ENCODE measurements around the gene ADAMTS8.

The ADAMTS8 gene

GRCh38 chr11:130437848-130438247 is 9.4 kb upstream of the ADAMTS8 start:
- H3K27me3 Mint-ChIP-seq, result peaks cover 2% of the 10 kb centered on the region
- no peaks in the 10 kb centered on the region for H3K36me3 Mint-ChIP-seq (ENCODE audit: low read depth)
- peaks cover 11% of the 10 kb centered on the region for H3K4me1 Mint-ChIP-seq (ENCODE audit: low read depth)
- no peak for DNase-seq
- no peaks in the 10 kb centered on the region for H3K9me3 Mint-ChIP-seq
- no peak overlapping the region for H3K4me3 Mint-ChIP-seq
- no peak overlapping the region for H3K27ac Mint-ChIP-seq

- DNase-seq, result no peak
- no peaks in the 10 kb centered on the region for H3K9me3 Mint-ChIP-seq
- H3K27me3 Mint-ChIP-seq, result peaks cover 5% of the 10 kb centered on the region
- H3K36me3 Mint-ChIP-seq (ENCODE audit: low read depth), result no peaks in the 10 kb centered on the region
- no peak overlapping the region for H3K4me3 Mint-ChIP-seq
- peaks cover 11% of the 10 kb centered on the region for H3K4me1 Mint-ChIP-seq (ENCODE audit: low read depth)
- no peak overlapping the region for H3K27ac Mint-ChIP-seq
These were observed 7.8 kb upstream of the ADAMTS8 start for GRCh38 chr11:130436171-130436570.

- DNase-seq, result no peak
- Mint-ChIP-seq H3K27ac (no peak overlapping the region), H3K27me3 (peaks cover 9% of the 10 kb centered on the region), H3K9me3 (no peaks in the 10 kb centered on the region), H3K36me3 (ENCODE audit: low read depth) (no peaks in the 10 kb centered on the region), H3K4me3 (no peak overlapping the region), H3K4me1 (ENCODE audit: low read depth) (peaks cover 11% of the 10 kb centered on the region)
These were observed 7.3 kb upstream of the ADAMTS8 start for GRCh38 chr11:130435671-130436070.

GRCh38 chr11:130434521-130435223 is 6.3 kb upstream of the ADAMTS8 start:
- Mint-ChIP-seq H3K27me3 (peaks cover 19% of the 10 kb centered on the region), H3K27ac (no peak overlapping the region), H3K4me3 (no peak overlapping the region), H3K9me3 (no peaks in the 10 kb centered on the region), H3K36me3 (ENCODE audit: low read depth) (no peaks in the 10 kb centered on the region), H3K4me1 (ENCODE audit: low read depth) (peaks cover 9% of the 10 kb centered on the region)
- peak; percentile 75 for DNase-seq

GRCh38 chr11:130433357-130433756 is 4.9 kb upstream of the ADAMTS8 start:
- Mint-ChIP-seq H3K36me3 (ENCODE audit: low read depth) (no peaks in the 10 kb centered on the region), H3K9me3 (no peaks in the 10 kb centered on the region), H3K4me1 (ENCODE audit: low read depth) (peaks cover 7% of the 10 kb centered on the region), H3K27me3 (peaks cover 32% of the 10 kb centered on the region), H3K27ac (no peak overlapping the region), H3K4me3 (no peak overlapping the region)
- no peak for DNase-seq

- no peaks in the 10 kb centered on the region for H3K36me3 Mint-ChIP-seq (ENCODE audit: low read depth)
- peaks cover 12% of the 10 kb centered on the region for H3K4me1 Mint-ChIP-seq (ENCODE audit: low read depth)
- no peaks in the 10 kb centered on the region for H3K9me3 Mint-ChIP-seq
- no peak overlapping the region for H3K27ac Mint-ChIP-seq
- H3K27me3 Mint-ChIP-seq, result peaks cover 39% of the 10 kb centered on the region
- H3K4me3 Mint-ChIP-seq, result no peak overlapping the region
- no peak for DNase-seq
These were observed 3.4 kb upstream of the ADAMTS8 start for GRCh38 chr11:130431801-130432200.

GRCh38 chr11:130431331-130431773 is 2.9 kb upstream of the ADAMTS8 start:
- Mint-ChIP-seq H3K4me1 (ENCODE audit: low read depth) (peaks cover 12% of the 10 kb centered on the region), H3K36me3 (ENCODE audit: low read depth) (no peaks in the 10 kb centered on the region), H3K27me3 (peaks cover 43% of the 10 kb centered on the region), H3K9me3 (no peaks in the 10 kb centered on the region), H3K4me3 (no peak overlapping the region), H3K27ac (no peak overlapping the region)
- DNase-seq, result peak; percentile 77

- H3K36me3 Mint-ChIP-seq (ENCODE audit: low read depth), result no peaks in the 10 kb centered on the region
- H3K9me3 Mint-ChIP-seq, result no peaks in the 10 kb centered on the region
- peaks cover 12% of the 10 kb centered on the region for H3K4me1 Mint-ChIP-seq (ENCODE audit: low read depth)
- no peak for DNase-seq
- H3K4me3 Mint-ChIP-seq, result no peak overlapping the region
- no peak overlapping the region for H3K27ac Mint-ChIP-seq
- H3K27me3 Mint-ChIP-seq, result peaks cover 53% of the 10 kb centered on the region
These were observed 1.6 kb upstream of the ADAMTS8 start for GRCh38 chr11:130429983-130430382.

GRCh38 chr11:130429120-130429681 is 792 bp upstream of the ADAMTS8 start:
- no peaks in the 10 kb centered on the region for H3K36me3 Mint-ChIP-seq (ENCODE audit: low read depth)

GRCh38 chr11:130427581-130428315 is 661 bp downstream of the ADAMTS8 start:
- no peaks in the 10 kb centered on the region for H3K36me3 Mint-ChIP-seq (ENCODE audit: low read depth)
- H3K27ac Mint-ChIP-seq, result no peak overlapping the region
- H3K27me3 Mint-ChIP-seq, result peaks cover 59% of the 10 kb centered on the region
- no peak for DNase-seq
- H3K4me1 Mint-ChIP-seq (ENCODE audit: low read depth), result peaks cover 12% of the 10 kb centered on the region
- H3K4me3 Mint-ChIP-seq, result no peak overlapping the region
- no peaks in the 10 kb centered on the region for H3K9me3 Mint-ChIP-seq

More at GRCh38 chr11:130429120-130429681, 792 bp upstream of the ADAMTS8 start:
- Mint-ChIP-seq H3K9me3 (no peaks in the 10 kb centered on the region), H3K4me1 (ENCODE audit: low read depth) (peaks cover 12% of the 10 kb centered on the region), H3K4me3 (peak overlapping the region; percentile 59), H3K27ac (no peak overlapping the region), H3K27me3 (peaks cover 61% of the 10 kb centered on the region)
- no peak for DNase-seq

GRCh38 chr11:130426837-130427341 is 1.5 kb downstream of the ADAMTS8 start:
- no peak for DNase-seq
- H3K9me3 Mint-ChIP-seq, result no peaks in the 10 kb centered on the region
- H3K36me3 Mint-ChIP-seq (ENCODE audit: low read depth), result no peaks in the 10 kb centered on the region
- peak overlapping the region; percentile 25 for H3K4me3 Mint-ChIP-seq
- peaks cover 59% of the 10 kb centered on the region for H3K27me3 Mint-ChIP-seq
- H3K4me1 Mint-ChIP-seq (ENCODE audit: low read depth), result peaks cover 12% of the 10 kb centered on the region
- no peak overlapping the region for H3K27ac Mint-ChIP-seq

- Mint-ChIP-seq H3K4me1 (ENCODE audit: low read depth) (peaks cover 12% of the 10 kb centered on the region), H3K27me3 (peaks cover 58% of the 10 kb centered on the region), H3K27ac (no peak overlapping the region)
These were observed 2.1 kb downstream of the ADAMTS8 start for GRCh38 chr11:130426223-130426836.

GRCh38 chr11:130425156-130425555 is 3.3 kb downstream of the ADAMTS8 start:
- Mint-ChIP-seq H3K9me3 (no peaks in the 10 kb centered on the region), H3K4me3 (no peak overlapping the region), H3K27ac (no peak overlapping the region), H3K27me3 (peaks cover 57% of the 10 kb centered on the region), H3K4me1 (ENCODE audit: low read depth) (peaks cover 12% of the 10 kb centered on the region), H3K36me3 (ENCODE audit: low read depth) (no peaks in the 10 kb centered on the region)
- no peak for DNase-seq

More at GRCh38 chr11:130426223-130426836, 2.1 kb downstream of the ADAMTS8 start:
- Mint-ChIP-seq H3K9me3 (no peaks in the 10 kb centered on the region), H3K36me3 (ENCODE audit: low read depth) (no peaks in the 10 kb centered on the region), H3K4me3 (no peak overlapping the region)
- DNase-seq, result no peak

- Mint-ChIP-seq H3K9me3 (no peaks in the 10 kb centered on the region), H3K27me3 (peaks cover 52% of the 10 kb centered on the region), H3K4me3 (no peak overlapping the region), H3K4me1 (ENCODE audit: low read depth) (peaks cover 12% of the 10 kb centered on the region), H3K27ac (no peak overlapping the region), H3K36me3 (ENCODE audit: low read depth) (no peaks in the 10 kb centered on the region)
- DNase-seq, result no peak
These were observed 3.7 kb downstream of the ADAMTS8 start for GRCh38 chr11:130424613-130425140.

Measured in activated T-cell treated with anti-CD3 and anti-CD28 coated beads, Interleukin-2, amount 50 U/mL, for 24 hours (primary cell).